ENCODE results near the gene TMEM171. TPM values are rescaled to one million over a fixed set of nuclear protein-coding genes. Genes with fewer than 3 reads are reported as not detected.

Gene TMEM171
- total and polyA plus RNA-seq, 2 donors from 2014 or later = 15.4 to 17.7 TPM

- FAIRE-seq (no peak), DNase-seq (no peak)
- intact Hi-C loops (cut with DNase I) = no loop called here
Measured at GRCh38 chr5:73178265-73178664, 57.9 kb downstream of the TMEM171 start.

GRCh38 chr5:73179730-73180129, 59.4 kb downstream of the TMEM171 start:
- no peak for TF ChIP-seq CTCF (IDR thresholded peaks at IDR 0.05; ENCODE audit: borderline replicate concordance, extremely low read depth, insufficient read depth)
- intact Hi-C loops (cut with DNase I) = no loop called here
- Histone ChIP-seq H3K27ac (ENCODE audit: low read depth in 2 of 2, low read length in 2 of 2) (no peak overlapping the region), H3K9ac (ENCODE audit: low read length in 3 of 3) (no peak overlapping the region), H3K4me3 (ENCODE audit: low read length in 3 of 3) (no peak overlapping the region), H3K9me3 (ENCODE audit: control insufficient read depth in 2 of 3, insufficient read depth in 1 of 3, low read length in 3 of 3) (peaks cover 0 to 3% (median 0%) of the 10 kb centered on the region in 3 donors), H3K4me1 (ENCODE audit: control insufficient read depth in 2 of 3, insufficient read depth in 2 of 3, low read depth in 1 of 3, low read length in 3 of 3) (peaks cover 0 to 9% (median 3%) of the 10 kb centered on the region in 3 donors), H3K36me3 (ENCODE audit: control insufficient read depth in 2 of 3, insufficient read depth in 3 of 3, low read length in 3 of 3) (no peaks in the 10 kb centered on the region), H3K27me3 (ENCODE audit: control insufficient read depth, insufficient read depth, low read length) (no peaks in the 10 kb centered on the region)
- DNase-seq (no peak), FAIRE-seq (no peak)

More at GRCh38 chr5:73178265-73178664, 57.9 kb downstream of the TMEM171 start:
- H3K4me3 ChIP-seq (ENCODE audit: low read length in 3 of 3) = no peak overlapping the region
- H3K27me3 ChIP-seq (ENCODE audit: control insufficient read depth, insufficient read depth, low read length) = no peaks in the 10 kb centered on the region
- TF ChIP-seq CTCF (IDR thresholded peaks at IDR 0.05; ENCODE audit: borderline replicate concordance, extremely low read depth, insufficient read depth) = no peak
- H3K36me3 ChIP-seq (ENCODE audit: control insufficient read depth in 2 of 3, insufficient read depth in 3 of 3, low read length in 3 of 3) = no peaks in the 10 kb centered on the region
- H3K9ac ChIP-seq (ENCODE audit: low read length in 3 of 3) = no peak overlapping the region
- H3K4me1 ChIP-seq (ENCODE audit: control insufficient read depth in 2 of 3, insufficient read depth in 2 of 3, low read depth in 1 of 3, low read length in 3 of 3) = peaks cover 2 to 4% (median 2%) of the 10 kb centered on the region in 3 donors
- no peaks in the 10 kb centered on the region for H3K9me3 ChIP-seq (ENCODE audit: control insufficient read depth in 2 of 3, insufficient read depth in 1 of 3, low read length in 3 of 3)
- no peak overlapping the region for H3K27ac ChIP-seq (ENCODE audit: low read depth in 2 of 2, low read length in 2 of 2)

GRCh38 chr5:73180566-73180965, 60.2 kb downstream of the TMEM171 start:
- no peak for TF ChIP-seq CTCF (IDR thresholded peaks at IDR 0.05; ENCODE audit: borderline replicate concordance, extremely low read depth, insufficient read depth)
- H3K4me1 ChIP-seq (ENCODE audit: control insufficient read depth in 2 of 3, insufficient read depth in 2 of 3, low read depth in 1 of 3, low read length in 3 of 3) = peaks cover 0 to 9% (median 3%) of the 10 kb centered on the region in 3 donors
- H3K36me3 ChIP-seq (ENCODE audit: control insufficient read depth in 2 of 3, insufficient read depth in 3 of 3, low read length in 3 of 3) = no peaks in the 10 kb centered on the region
- FAIRE-seq (no peak), DNase-seq (no peak)
- intact Hi-C loops (cut with DNase I) = no loop called here
- no peak overlapping the region for H3K9ac ChIP-seq (ENCODE audit: low read length in 3 of 3)
- no peak overlapping the region for H3K27ac ChIP-seq (ENCODE audit: low read depth in 2 of 2, low read length in 2 of 2)
- peaks cover 0 to 3% (median 0%) of the 10 kb centered on the region in 3 donors for H3K9me3 ChIP-seq (ENCODE audit: control insufficient read depth in 2 of 3, insufficient read depth in 1 of 3, low read length in 3 of 3)
- no peak overlapping the region for H3K4me3 ChIP-seq (ENCODE audit: low read length in 3 of 3)
- no peaks in the 10 kb centered on the region for H3K27me3 ChIP-seq (ENCODE audit: control insufficient read depth, insufficient read depth, low read length)

Other genes starting within 250 kb of the TMEM171 start
- 48.1 TPM for gene FCHO2, start 164.5 kb upstream of the TMEM171 start, total RNA-seq
- 6.5 TPM for gene FCHO2, start 164.5 kb upstream of the TMEM171 start, polyA plus RNA-seq (ENCODE audit: insufficient read depth, low read depth, low replicate concordance)
- gene TMEM174, start 52.6 kb downstream of the TMEM171 start, total RNA-seq = 1.1 TPM
- gene TMEM174, start 52.6 kb downstream of the TMEM171 start, polyA plus RNA-seq (ENCODE audit: insufficient read depth, low read depth, low replicate concordance) = 59.0 TPM

Measured in kidney (tissue), 14 donors.